ENCODE measurements around the gene NFE2L3. TPM values are rescaled to one million over a fixed set of nuclear protein-coding genes. Genes with fewer than 3 reads are reported as not detected.

The NFE2L3 gene
- total and polyA plus RNA-seq, 9 of the 15 experiments (the other 6 are each of a cell fraction or from before 2014, with no cell fraction given): 2.9 to 16.9 (median 12.4) TPM

GRCh38 chr7:26189697-26190096, 37.7 kb downstream of the NFE2L3 start:
- 73% methylated on average over 3 of the region's 3 CpGs for WGBS (ENCODE audit: insufficient coverage, low coverage, missing lambda C conversion rate)
- TF ChIP-seq POLR2B (IDR thresholded peaks at IDR 0.05; ENCODE audit: low read depth, partially characterized antibody) (peak; percentile 1), CHCHD3 (CRISPR knock-in tag; IDR thresholded peaks at IDR 0.05) (0 out of 2 replicates have a peak, but pooled peaks have one; percentile 69), KHSRP (IDR thresholded peaks at IDR 0.05) (peak; percentile 9), TEAD1 (CRISPR knock-in tag; IDR thresholded peaks at IDR 0.05) (0 out of 4 replicates have a peak, but pooled peaks of 1 of the 2 experiments have one; percentile 19), POLR2A (conservative IDR thresholded peaks at IDR 0.05) (peak; percentile 23), EHMT2 (IDR thresholded peaks at IDR 0.05) (no peak), BCLAF1 (IDR thresholded peaks at IDR 0.05; ENCODE audit: borderline replicate concordance in 1 of 2, control insufficient read depth in 1 of 2, low read depth in 2 of 2, low read length in 1 of 2) (peak in 1 of 2 experiments; percentile 59; a peak in 2 of 4 replicates), POLR2AphosphoS5 (IDR thresholded peaks at IDR 0.05; ENCODE audit: control insufficient read depth, insufficient read depth, low read depth, low read length) (peak; percentile 71), ADNP (tag; IDR thresholded peaks at IDR 0.05) (0 out of 2 replicates have a peak, but pooled peaks have one; percentile 7), SIN3A (IDR thresholded peaks at IDR 0.05; ENCODE audit: borderline replicate concordance in 2 of 2, control insufficient read depth in 1 of 2, low read depth in 2 of 2, low read length in 2 of 2) (peak in 1 of 2 experiments; percentile 86; a peak in 2 of 4 replicates), ZNF436 (CRISPR knock-in tag; IDR thresholded peaks at IDR 0.05) (no peak), PML (IDR thresholded peaks at IDR 0.05; ENCODE audit: low read length) (peak; percentile 16; the same call in 1 of the 2 replicates), E2F8 (IDR thresholded peaks at IDR 0.05; ENCODE audit: low read depth, partially characterized antibody) (no peak), RNF2 (IDR thresholded peaks at IDR 0.05) (no peak), SMAD3 (CRISPR knock-in tag; conservative IDR thresholded peaks at IDR 0.05) (0 out of 2 replicates have a peak, but pooled peaks have one; percentile 15), HOMEZ (CRISPR knock-in tag; IDR thresholded peaks at IDR 0.05) (no peak)

More at GRCh38 chr7:26189697-26190096, 37.7 kb downstream of the NFE2L3 start:
- no peak overlapping the region for H3K9ac ChIP-seq (ENCODE audit: insufficient read depth in 1 of 2, low read depth in 2 of 2, low read length in 2 of 2)
- H3K9me3 ChIP-seq (replicated peaks; ENCODE audit: control insufficient read depth, insufficient read depth, low read depth, low read length): no peaks in the 10 kb centered on the region
- in situ Hi-C loops (cut with MboI): no loop called here
- BruUV-seq (replicated peaks): no TSS peak
- peaks cover 28% of the 10 kb centered on the region for H4K20me1 ChIP-seq (replicated peaks; ENCODE audit: control insufficient read depth, insufficient read depth, low read length)
- ATAC-seq (no peak), DNase-seq (ENCODE audit: extremely low read depth in 1 of 4, low spot score in 3 of 4) (no peak), FAIRE-seq (no peak)
- peaks cover 73% of the 10 kb centered on the region for H3K36me3 ChIP-seq (ENCODE audit: control insufficient read depth, insufficient read depth, low read length)
- H3K9me1 ChIP-seq (ENCODE audit: control insufficient read depth, insufficient read depth, low read length): no peaks in the 10 kb centered on the region
- H3K4me2 ChIP-seq (ENCODE audit: insufficient read depth, low read length): no peak overlapping the region
- H3K79me2 ChIP-seq (ENCODE audit: control insufficient read depth, insufficient read depth, low read length): peaks cover 36% of the 10 kb centered on the region
- no peak overlapping the region for H3K4me3 ChIP-seq
- POLR2A ChIA-PET: interaction anchor here (0.6 to 4.0 kb wide), 10 partner anchors 9 to 328 kb away, joined by 3 to 80 read pairs (median 4); partner anchors contain the start of gene HNRNPA2B1
- CTCF ChIA-PET (ENCODE audit: low intra/inter-chr PET ratio): no interaction called here
- intact Hi-C loops (cut with micrococcal nuclease): no loop called here
- H3K27ac ChIP-seq (ENCODE audit: extremely low read depth, low read depth, low read length): peak overlapping the region; percentile 2; the same call in 1 of the 3 replicates
- no peak overlapping the region for H2AFZ ChIP-seq (ENCODE audit: low read depth, low read length)
- no peaks in the 10 kb centered on the region for H3K27me3 ChIP-seq (ENCODE audit: control insufficient read depth in 2 of 2, insufficient read depth in 2 of 2, low read length in 2 of 2)
- H3K4me1 ChIP-seq (replicated peaks in 1 of 2; ENCODE audit: control insufficient read depth in 2 of 2, insufficient read depth in 2 of 2, low read length in 2 of 2): peaks cover 1 to 22% of the 10 kb centered on the region in 2 experiments; a peak in 3 of 5 replicates
